ENCODE data around the gene ASAP3. TPM values are rescaled to one million over a fixed set of nuclear protein-coding genes. Genes with fewer than 3 reads are reported as not detected.

The ASAP3 gene
- total and polyA plus RNA-seq, 2 experiments from 2014 or later, result 28.0 to 98.2 TPM

DNA sequence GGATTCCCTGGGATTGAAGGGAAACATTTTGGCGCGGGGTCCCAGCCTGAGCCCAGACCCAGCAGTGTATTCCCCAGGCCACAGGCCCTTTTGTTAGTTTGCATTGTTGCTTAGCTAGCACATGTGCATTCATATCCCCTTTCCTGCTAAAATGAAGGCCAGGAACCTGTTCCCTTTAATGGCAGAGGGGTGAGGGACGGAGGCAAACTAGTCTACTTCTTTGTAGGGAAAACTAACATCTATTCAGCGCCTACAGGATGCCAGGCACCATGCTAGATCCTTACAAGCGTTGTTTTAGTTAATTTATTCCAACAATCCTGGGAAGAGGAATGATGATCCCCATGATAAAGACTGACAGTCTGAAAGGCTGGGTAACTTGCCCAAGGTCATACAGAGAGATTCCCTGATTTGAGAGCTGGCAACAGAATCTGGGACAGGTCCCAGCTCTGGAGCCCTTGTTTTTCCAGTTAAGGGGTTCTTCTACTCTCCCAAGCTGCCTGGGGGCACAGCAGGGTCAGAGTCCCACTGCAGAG is 47.6 kb upstream of the ASAP3 start:
- Mint-ChIP-seq H3K27me3 (ENCODE audit: insufficient read depth, low read depth, poor library complexity) (peaks cover 34% of the 10 kb centered on the region), H3K36me3 (ENCODE audit: low read depth) (no peaks in the 10 kb centered on the region), H3K4me3 (peak overlapping the region; percentile 83), H3K9me3 (no peaks in the 10 kb centered on the region), H3K4me1 (peaks cover 27% of the 10 kb centered on the region), H3K27ac (peak overlapping the region; percentile 52; the same call in 1 of the 2 replicates)
- no peak for TF ChIP-seq CREB1 (CRISPR knock-in tag; IDR thresholded peaks at IDR 0.05; ENCODE audit: low read depth)
- no peak for TF ChIP-seq ZNF331 (CRISPR knock-in tag; IDR thresholded peaks at IDR 0.05; ENCODE audit: low read depth)
- TF ChIP-seq STAT1 (IDR thresholded peaks at IDR 0.05; ENCODE audit: unreplicated experiment), result no peak
- no peak for TF ChIP-seq EZH2 (IDR thresholded peaks at IDR 0.05; ENCODE audit: low read depth, unreplicated experiment)
- TF ChIP-seq, protein P1, sequence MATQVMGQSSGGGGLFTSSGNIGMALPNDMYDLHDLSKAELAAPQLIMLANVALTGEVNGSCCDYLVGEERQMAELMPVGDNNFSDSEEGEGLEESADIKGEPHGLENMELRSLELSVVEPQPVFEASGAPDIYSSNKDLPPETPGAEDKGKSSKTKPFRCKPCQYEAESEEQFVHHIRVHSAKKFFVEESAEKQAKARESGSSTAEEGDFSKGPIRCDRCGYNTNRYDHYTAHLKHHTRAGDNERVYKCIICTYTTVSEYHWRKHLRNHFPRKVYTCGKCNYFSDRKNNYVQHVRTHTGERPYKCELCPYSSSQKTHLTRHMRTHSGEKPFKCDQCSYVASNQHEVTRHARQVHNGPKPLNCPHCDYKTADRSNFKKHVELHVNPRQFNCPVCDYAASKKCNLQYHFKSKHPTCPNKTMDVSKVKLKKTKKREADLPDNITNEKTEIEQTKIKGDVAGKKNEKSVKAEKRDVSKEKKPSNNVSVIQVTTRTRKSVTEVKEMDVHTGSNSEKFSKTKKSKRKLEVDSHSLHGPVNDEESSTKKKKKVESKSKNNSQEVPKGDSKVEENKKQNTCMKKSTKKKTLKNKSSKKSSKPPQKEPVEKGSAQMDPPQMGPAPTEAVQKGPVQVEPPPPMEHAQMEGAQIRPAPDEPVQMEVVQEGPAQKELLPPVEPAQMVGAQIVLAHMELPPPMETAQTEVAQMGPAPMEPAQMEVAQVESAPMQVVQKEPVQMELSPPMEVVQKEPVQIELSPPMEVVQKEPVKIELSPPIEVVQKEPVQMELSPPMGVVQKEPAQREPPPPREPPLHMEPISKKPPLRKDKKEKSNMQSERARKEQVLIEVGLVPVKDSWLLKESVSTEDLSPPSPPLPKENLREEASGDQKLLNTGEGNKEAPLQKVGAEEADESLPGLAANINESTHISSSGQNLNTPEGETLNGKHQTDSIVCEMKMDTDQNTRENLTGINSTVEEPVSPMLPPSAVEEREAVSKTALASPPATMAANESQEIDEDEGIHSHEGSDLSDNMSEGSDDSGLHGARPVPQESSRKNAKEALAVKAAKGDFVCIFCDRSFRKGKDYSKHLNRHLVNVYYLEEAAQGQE (IDR thresholded peaks at IDR 0.05; ENCODE audit: unreplicated experiment), result no peak
- TF ChIP-seq, protein P2, sequence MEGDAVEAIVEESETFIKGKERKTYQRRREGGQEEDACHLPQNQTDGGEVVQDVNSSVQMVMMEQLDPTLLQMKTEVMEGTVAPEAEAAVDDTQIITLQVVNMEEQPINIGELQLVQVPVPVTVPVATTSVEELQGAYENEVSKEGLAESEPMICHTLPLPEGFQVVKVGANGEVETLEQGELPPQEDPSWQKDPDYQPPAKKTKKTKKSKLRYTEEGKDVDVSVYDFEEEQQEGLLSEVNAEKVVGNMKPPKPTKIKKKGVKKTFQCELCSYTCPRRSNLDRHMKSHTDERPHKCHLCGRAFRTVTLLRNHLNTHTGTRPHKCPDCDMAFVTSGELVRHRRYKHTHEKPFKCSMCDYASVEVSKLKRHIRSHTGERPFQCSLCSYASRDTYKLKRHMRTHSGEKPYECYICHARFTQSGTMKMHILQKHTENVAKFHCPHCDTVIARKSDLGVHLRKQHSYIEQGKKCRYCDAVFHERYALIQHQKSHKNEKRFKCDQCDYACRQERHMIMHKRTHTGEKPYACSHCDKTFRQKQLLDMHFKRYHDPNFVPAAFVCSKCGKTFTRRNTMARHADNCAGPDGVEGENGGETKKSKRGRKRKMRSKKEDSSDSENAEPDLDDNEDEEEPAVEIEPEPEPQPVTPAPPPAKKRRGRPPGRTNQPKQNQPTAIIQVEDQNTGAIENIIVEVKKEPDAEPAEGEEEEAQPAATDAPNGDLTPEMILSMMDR (conservative IDR thresholded peaks at IDR 0.05; ENCODE audit: low read depth in 2 of 2), result no peak
- no peak for TF ChIP-seq ZNF114 (CRISPR knock-in tag; IDR thresholded peaks at IDR 0.05)
- TF ChIP-seq, protein P3, sequence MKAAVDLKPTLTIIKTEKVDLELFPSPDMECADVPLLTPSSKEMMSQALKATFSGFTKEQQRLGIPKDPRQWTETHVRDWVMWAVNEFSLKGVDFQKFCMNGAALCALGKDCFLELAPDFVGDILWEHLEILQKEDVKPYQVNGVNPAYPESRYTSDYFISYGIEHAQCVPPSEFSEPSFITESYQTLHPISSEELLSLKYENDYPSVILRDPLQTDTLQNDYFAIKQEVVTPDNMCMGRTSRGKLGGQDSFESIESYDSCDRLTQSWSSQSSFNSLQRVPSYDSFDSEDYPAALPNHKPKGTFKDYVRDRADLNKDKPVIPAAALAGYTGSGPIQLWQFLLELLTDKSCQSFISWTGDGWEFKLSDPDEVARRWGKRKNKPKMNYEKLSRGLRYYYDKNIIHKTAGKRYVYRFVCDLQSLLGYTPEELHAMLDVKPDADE (IDR thresholded peaks at IDR 0.05), result no peak
- no peak for TF ChIP-seq POLR2AphosphoS5 (IDR thresholded peaks at IDR 0.05; ENCODE audit: low read depth)
- no peak for TF ChIP-seq NANOG (IDR thresholded peaks at IDR 0.05; ENCODE audit: borderline replicate concordance)
- TF ChIP-seq, protein P4, sequence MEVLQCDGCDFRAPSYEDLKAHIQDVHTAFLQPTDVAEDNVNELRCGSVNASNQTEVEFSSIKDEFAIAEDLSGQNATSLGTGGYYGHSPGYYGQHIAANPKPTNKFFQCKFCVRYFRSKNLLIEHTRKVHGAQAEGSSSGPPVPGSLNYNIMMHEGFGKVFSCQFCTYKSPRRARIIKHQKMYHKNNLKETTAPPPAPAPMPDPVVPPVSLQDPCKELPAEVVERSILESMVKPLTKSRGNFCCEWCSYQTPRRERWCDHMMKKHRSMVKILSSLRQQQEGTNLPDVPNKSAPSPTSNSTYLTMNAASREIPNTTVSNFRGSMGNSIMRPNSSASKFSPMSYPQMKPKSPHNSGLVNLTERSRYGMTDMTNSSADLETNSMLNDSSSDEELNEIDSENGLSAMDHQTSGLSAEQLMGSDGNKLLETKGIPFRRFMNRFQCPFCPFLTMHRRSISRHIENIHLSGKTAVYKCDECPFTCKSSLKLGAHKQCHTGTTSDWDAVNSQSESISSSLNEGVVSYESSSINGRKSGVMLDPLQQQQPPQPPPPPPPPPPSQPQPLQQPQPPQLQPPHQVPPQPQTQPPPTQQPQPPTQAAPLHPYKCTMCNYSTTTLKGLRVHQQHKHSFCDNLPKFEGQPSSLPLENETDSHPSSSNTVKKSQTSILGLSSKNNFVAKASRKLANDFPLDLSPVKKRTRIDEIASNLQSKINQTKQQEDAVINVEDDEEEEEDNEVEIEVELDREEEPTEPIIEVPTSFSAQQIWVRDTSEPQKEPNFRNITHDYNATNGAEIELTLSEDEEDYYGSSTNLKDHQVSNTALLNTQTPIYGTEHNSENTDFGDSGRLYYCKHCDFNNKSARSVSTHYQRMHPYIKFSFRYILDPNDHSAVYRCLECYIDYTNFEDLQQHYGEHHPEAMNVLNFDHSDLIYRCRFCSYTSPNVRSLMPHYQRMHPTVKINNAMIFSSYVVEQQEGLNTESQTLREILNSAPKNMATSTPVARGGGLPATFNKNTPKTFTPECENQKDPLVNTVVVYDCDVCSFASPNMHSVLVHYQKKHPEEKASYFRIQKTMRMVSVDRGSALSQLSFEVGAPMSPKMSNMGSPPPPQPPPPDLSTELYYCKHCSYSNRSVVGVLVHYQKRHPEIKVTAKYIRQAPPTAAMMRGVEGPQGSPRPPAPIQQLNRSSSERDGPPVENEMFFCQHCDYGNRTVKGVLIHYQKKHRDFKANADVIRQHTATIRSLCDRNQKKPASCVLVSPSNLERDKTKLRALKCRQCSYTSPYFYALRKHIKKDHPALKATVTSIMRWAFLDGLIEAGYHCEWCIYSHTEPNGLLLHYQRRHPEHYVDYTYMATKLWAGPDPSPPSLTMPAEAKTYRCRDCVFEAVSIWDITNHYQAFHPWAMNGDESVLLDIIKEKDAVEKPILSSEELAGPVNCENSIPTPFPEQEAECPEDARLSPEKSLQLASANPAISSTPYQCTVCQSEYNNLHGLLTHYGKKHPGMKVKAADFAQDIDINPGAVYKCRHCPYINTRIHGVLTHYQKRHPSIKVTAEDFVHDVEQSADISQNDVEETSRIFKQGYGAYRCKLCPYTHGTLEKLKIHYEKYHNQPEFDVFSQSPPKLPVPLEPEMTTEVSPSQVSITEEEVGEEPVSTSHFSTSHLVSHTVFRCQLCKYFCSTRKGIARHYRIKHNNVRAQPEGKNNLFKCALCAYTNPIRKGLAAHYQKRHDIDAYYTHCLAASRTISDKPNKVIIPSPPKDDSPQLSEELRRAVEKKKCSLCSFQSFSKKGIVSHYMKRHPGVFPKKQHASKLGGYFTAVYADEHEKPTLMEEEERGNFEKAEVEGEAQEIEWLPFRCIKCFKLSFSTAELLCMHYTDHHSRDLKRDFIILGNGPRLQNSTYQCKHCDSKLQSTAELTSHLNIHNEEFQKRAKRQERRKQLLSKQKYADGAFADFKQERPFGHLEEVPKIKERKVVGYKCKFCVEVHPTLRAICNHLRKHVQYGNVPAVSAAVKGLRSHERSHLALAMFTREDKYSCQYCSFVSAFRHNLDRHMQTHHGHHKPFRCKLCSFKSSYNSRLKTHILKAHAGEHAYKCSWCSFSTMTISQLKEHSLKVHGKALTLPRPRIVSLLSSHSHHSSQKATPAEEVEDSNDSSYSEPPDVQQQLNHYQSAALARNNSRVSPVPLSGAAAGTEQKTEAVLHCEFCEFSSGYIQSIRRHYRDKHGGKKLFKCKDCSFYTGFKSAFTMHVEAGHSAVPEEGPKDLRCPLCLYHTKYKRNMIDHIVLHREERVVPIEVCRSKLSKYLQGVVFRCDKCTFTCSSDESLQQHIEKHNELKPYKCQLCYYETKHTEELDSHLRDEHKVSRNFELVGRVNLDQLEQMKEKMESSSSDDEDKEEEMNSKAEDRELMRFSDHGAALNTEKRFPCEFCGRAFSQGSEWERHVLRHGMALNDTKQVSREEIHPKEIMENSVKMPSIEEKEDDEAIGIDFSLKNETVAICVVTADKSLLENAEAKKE (CRISPR knock-in tag; IDR thresholded peaks at IDR 0.05), result no peak
- Histone ChIP-seq H3K27ac (ENCODE audit: low read depth) (peak overlapping the region; percentile 30; the same call in 1 of the 2 replicates), H3K4me3 (peak overlapping the region; percentile 70), H3F3A (replicated peaks; ENCODE audit: low read depth) (peaks cover 12% of the 10 kb centered on the region; the same call in 1 of the 2 replicates), H3K4me2 (peak overlapping the region; percentile 74), H2AFZ (peak overlapping the region; percentile 99), H3K36me3 (ENCODE audit: insufficient read depth) (no peaks in the 10 kb centered on the region), H4K20me1 (replicated peaks; ENCODE audit: insufficient read depth) (no peaks in the 10 kb centered on the region), H3K79me2 (replicated peaks; ENCODE audit: insufficient read depth) (no peaks in the 10 kb centered on the region), H3K27me3 (ENCODE audit: insufficient read depth) (peaks cover 42% of the 10 kb centered on the region), H3K4me1 (ENCODE audit: insufficient read depth) (peaks cover 15% of the 10 kb centered on the region; the same call in 1 of the 2 replicates), H3K9me2 (ENCODE audit: insufficient read depth) (no peaks in the 10 kb centered on the region)
- no peak for DNase-seq (ENCODE audit: low spot score)
- no peak for ATAC-seq
